ENCODE measurements around the gene LIPT1.

- TF ChIP-seq CTCF (IDR thresholded peaks at IDR 0.05; ENCODE audit: insufficient read depth, low read length, poor library complexity, severe bottlenecking) (no peak), EZH2phosphoT487 (conservative IDR thresholded peaks at IDR 0.05; ENCODE audit: low read length) (no peak)
These were observed 33.6 kb downstream of the LIPT1 start for GRCh38 chr2:99188357-99188756.
